HG03520 (cell line): ENCODE measurements around the gene GSTO2.
A peak's percentile ranks its signal among the peaks of the same experiment; 100 is the strongest.

Experiments
- ATAC-seq: cut with Tn5 transposase; IDR thresholded peaks from one replicate; pipeline ENCODE4 v1.9.1; 2021; ENCODE audit warnings: mild to moderate bottlenecking, moderate library complexity; ENCODE audit not compliant: unreplicated experiment

The GSTO2 gene

GRCh38 chr10:104337521-104337984 lies 68.6 kb downstream of the GSTO2 start:
- ATAC-seq = peak; percentile 30

DNA sequence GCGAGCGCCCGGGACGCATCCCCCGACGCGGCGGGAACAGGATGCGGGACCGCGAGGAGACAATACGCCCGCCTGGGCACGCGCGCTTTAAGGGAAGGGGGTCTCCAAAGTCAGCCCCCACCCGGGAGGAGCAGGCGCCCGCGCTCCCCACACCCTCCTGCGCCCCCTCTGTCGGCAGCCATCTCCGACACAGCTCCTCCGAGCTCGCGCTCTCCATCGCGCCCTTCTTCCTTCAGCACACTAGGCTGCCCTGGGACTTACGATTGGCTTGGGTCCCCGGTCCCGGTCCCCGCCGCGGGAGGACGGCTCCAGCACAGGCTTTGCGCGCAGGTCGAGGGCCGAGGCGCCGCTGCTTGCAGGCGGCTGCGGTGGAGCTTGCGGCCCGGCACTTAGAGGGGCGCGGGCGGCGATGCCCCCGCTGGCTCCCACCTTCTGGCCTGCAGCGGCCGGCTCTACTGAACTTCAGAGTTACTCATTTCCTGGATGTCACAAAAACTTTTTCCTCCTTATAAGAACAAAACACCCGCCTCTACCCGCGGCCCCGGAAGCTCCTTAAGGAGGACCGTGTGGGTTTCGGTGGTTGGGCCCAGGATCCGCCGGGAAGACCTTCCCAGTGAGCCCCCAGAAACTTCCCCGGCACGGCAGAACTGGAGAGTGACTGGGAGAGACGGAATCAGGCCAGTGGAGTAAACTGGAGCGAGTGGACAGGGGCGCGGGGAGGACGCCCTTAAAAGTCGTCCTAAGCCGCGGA lies 69.2 kb downstream of the GSTO2 start, which contains the start of gene ITPRIP:
Gene ITPRIP, minus strand, starts transcription at position 481 of the 751 bp plus-strand sequence. CDS start 22,414 bp downstream, outside the sequence.
- peak; percentile 63 for ATAC-seq

DNA sequence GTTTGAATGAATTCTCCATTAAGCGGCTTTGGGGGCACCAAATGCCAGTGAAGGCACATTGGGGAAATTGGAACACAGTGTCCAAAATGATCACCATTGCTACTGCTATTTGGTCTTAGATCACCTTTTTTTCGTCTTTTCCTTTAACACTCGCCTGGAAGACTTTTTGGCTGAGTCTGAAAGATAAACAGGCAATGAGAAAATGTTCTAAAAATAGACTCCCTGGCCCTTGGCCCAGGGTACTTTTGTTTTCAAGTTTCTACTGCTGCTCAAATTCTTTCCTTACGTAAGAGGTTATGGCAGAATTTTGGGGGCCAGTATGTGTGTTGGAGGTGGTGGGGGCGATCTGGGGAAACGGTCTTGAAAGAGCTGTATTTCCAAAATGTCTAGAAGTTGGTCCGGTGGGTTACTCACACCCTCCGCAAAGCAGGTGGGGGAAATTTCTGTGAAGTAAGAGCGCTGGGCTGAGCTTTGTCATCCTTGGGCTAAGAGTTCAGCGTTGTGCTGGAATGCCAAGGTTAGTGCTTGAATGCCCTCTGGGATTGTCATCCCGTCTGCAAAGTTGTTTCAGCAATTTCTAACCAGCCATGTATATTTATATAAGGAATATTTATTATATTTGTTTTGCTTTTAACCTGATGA lies 70.6 kb downstream of the GSTO2 start:
- no peak for ATAC-seq

DNA sequence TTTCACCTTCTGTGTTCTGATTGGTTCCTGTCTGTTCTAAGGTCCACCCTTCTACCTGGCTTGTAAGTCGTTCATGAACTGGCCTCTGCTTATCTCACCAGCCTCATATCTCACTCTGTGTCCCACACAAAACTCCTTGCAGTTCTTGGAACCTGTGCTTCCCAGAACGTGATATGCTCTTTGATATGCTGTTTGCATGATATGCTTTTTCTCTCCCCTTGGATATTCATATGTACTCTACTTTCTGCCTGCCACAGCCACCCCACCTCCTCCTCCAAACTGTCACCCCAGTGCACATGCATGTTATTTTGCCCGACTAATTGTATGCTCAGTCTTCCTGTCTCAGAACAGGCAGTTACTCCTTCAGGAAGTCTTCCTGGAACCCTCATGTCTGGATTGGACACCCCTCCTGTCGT lies 71.1 kb downstream of the GSTO2 start:
- no peak for ATAC-seq

DNA sequence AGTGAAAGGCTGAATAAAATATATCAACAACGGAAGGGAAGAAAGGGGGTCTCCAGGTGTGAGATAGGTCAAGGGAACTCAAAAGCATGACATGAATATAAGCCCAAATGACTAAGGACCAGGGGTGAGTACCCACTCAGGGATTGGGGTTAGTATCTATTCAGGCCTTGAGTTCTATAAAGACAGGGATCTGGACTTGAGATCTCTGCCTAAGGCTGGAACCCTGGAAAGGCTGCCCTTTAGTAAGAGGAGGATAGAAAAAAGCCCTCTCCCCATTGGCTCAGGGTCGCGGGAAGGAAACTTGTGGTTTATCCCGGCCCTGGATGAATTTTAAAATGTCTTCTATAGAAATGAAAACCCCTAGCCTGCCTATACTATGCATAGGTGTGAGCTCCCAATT lies 71.7 kb downstream of the GSTO2 start:
- no peak for ATAC-seq

DNA sequence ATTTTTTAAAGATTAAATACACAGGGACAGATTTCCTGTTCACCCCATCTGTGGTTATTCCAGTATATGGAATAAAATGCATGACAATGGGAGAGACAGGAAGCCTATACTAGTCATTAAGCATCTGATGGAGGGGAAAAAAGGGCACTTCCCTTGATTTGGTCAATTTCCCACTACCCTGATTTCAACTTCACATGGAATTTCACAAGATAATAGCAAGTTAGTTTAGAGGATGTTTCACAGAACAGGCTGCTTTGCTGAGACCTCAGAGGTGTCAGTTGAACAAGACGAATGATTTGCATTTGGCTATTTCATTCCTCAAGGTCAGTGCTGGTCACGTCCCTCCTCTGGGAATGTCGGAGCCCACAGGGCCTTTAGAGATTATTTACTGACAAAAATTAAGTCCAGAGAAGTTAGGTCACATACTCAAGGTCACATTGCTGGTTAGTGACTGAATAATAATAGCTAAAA lies 74.0 kb downstream of the GSTO2 start:
- no peak for ATAC-seq

DNA sequence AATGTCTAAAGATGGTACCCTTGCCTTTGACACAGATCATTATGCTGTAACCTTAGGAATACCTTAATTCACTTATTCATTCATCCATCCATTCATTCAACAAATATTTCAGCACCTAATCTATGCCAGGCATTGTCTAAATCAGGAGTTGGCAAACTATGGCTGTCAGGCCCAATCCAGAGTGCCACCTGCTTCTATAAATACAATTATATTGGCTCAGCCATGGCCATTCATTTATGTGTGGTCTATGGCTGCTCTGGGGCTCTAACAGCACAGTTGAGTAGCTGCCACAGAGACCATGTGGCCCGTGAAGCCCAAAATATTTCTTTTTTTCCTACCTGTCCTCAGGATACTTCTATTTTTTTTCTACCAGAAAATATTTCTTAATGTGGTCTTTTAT lies 75.2 kb downstream of the GSTO2 start:
- ATAC-seq = no peak

DNA sequence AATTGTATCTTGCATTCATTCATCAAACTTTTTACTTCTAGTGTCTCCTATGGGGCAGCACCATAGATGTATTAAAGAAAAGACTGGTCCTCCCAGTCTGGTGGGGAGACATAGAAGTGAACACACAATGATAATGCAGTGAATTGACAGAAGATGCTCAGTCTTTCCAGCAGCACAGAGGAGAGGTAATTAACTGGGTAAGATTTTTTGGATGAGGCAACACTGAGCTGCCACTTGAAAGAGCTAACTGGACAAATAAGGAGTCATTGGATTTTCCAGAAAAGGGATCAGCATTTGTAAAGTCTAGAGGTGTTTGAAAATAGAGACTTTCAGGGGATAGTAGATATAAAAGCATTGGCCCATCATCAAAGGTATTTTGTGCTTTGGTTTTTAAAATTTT lies 76.5 kb downstream of the GSTO2 start:
- no peak for ATAC-seq

- ATAC-seq = no peak
These were observed 77.0 kb downstream of the GSTO2 start for GRCh38 chr10:104345941-104346340.

DNA sequence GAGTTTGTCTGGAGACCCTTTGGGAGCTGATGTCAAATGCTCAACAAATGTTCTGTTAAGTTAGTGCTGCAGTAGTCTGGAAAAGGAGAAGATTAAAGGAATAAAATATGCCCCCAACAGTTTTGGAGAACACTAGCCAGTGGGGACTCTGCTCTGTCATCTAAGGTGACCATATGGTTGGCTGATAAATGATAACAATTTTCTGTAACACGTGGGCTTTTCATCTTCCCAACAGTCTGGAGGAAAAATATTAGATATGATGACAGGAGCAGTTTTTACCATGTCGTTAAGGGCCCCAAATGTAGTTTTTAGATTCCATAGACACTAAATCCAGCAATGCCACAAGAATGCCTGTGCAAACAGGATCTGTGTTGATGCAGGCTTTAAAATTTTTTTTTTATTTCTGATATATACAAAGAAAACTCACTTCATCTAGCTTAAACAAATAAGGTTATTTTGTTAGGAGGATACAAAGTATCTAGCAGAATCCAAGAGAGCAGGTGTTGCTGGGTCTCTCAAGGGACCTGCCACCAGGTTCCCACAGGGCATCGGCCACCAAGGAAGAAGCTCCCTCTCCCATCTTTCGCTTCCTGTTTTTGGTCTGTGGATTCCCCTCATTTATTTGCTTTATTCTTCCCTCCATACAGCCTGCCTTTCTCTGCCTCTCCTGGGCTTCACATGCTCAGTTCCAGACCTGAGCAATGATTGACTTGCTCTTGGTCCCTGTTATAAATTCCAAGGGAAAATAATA lies 78.5 kb downstream of the GSTO2 start:
- no peak for ATAC-seq

GRCh38 chr10:104348601-104349000 lies 79.6 kb downstream of the GSTO2 start:
- no peak for ATAC-seq

DNA sequence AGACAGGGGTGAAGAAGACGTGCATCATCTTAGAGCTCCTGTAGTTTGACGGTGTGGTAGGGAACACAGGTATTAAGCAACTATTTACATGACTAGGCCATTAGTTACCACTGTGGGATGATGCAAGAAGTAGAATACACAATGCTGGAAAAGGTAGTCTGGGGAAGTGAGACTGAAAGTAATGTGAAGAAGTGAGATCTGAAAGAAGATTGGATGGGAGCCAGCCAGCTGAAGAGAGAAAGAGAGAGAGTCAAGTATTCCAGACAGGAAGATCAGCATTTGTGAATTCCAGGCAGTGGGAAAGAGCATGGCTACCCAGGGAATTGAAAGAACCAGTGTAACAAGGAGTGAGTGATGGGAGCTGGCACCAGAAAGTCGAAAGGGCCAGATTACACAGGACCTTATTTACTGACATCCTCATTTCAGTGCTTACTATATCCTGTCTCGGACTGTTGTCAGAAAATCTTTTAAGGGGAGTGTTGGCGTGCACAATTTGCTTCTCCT lies 80.7 kb downstream of the GSTO2 start:
- ATAC-seq = peak; percentile 46

- ATAC-seq = peak; percentile 42
These were observed 81.2 kb downstream of the GSTO2 start for GRCh38 chr10:104350127-104350635.

DNA sequence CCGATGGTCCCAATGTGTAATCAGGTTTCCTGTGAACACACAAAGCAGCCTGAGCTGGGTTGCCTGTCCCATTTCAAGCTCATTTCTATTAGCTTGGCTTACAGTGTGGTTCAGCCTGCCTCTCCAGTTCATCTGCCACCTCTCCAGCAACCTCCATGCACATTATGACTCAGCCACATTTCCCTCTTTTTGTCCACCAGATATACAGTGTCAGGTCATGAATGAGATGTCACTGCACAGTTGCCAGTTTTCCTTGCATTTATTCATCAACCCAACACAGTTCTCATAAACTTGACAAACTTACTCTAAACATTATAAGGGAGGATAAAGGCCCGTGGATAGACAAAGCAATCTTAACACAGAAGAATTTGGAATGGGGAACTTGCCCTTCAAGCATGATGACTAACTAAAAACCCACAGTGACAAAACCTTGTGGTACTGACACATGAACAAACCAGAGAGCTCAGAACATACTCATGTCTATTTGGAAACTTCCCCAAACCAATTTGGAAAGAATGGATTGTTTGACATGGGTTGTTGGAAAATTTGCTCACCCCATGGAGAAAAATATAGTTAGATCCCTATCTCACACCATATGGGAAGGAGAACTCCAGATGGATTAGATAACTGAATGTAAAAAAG lies 82.2 kb downstream of the GSTO2 start:
- ATAC-seq = no peak

GRCh38 chr10:104351919-104352318 lies 82.9 kb downstream of the GSTO2 start:
- no peak for ATAC-seq

DNA sequence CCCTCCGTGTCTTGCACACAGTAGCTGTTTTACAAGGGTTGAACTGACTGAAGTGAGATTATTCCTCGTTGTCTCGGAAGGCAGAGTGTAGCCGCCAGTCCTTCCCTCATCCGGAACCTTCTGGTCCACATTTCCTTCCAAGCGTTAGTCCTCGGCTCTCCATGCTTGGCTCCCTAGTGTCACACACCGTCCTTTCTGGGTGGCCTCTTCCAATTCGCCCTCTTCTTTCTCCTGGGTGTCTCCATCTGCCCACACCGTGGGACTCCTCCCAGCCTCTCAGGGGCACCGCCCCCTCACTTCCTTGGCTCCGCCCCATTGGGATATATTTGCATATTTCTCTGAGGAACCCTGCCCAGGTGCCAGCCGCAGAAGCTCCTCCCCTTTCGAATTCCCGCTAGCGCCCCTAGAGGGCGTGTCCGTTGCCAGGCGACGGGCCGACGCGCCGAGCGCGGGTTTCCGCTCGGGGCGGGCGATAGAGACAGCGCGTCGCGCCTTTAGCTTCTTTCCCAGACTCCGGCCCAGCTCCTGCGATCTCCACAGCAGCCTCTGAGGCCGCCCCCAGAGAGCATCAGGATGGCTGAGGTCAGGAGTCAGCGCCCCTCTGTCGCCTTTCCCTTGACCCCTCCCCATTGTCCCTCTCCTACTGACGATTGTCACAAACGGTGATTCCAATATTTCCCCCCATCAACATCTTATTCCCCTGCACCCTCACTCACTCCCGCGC lies 84.5 kb downstream of the GSTO2 start, which contains the start of gene CFAP58:
Gene CFAP58, plus strand, starts transcription at position 509 of the 724 bp plus-strand sequence. Its CDS starts 65 bp downstream, at position 574.
- ATAC-seq = peak; percentile 53
